Nucleus accumbens (tissue), 56 donors: Measurements from ENCODE around the gene GRB2.
"Not testable (repeated sequence)": the region's sequence is repeated elsewhere in the genome, so short reads cannot be mapped to it uniquely, and the experiment has no call there.

Experiments used
- DNase-seq, 56 donors: peaks; one replicate each; lab custom pipeline; 2025; lab: John Stamatoyannopoulos, UW

GRB2 gene

DNA sequence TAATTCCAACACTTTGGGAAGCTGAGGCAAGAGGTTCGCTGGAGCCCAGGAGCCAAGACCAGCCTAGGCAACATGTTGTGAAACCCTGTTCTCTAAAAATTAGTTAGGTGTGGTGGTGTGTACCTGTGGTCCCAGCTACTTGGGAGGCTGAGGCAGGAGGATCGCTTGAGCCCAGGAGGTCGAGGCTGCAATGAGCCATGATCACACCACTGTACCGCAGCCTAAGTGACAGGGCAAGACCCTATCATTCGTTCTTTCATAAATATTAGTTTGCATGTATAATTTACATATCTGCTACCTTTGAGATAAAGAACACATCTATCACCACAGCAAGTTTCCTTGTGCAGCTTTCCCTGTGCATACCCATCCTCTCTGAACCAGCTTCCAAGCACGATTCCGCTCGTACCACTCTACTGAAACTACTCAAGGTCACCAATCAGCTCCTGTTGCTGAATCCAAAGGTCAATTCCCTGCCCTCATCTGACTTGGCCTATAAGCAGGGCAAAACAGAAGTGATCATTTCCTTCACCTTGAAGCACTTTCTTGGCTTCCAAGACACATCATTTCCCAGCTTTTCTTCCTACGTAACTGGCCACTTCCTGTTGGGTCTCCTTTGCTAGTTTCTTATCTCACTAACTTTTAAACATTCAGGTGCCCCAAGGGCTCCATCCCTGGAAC lies 49.1 kb downstream of the GRB2 start:
- DNase-seq = no peak

DNA sequence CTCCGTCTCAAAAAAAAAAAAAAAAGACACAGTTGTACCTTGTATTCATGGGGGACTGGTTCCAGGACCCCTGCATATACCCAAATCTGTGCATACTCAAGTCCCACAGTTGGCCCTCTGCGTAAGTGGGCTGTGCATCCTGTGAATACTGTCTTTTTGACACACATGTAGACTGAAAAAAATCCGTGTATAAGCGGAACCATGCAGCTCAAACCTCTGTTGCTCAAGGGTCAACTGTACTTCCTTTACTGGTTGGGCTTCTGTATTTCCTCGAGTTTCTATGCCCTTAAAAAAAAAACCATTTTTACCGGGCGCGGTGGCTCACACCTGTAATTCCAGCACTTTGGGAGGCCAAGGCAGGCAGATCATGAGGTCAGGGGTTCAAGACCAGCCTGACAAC lies 52.3 kb downstream of the GRB2 start:
- DNase-seq = no peak

GRCh38 chr17:75352079-75352569 lies 53.4 kb downstream of the GRB2 start:
- peak in 39 of 56 donors; percentile 5 to 77 (median 32) for DNase-seq

GRCh38 chr17:75350706-75351105 lies 54.8 kb downstream of the GRB2 start:
- DNase-seq = no peak

- DNase-seq = no peak
Measured at GRCh38 chr17:75350029-75350428, 55.4 kb downstream of the GRB2 start.

- no peak for DNase-seq
Measured at GRCh38 chr17:75349589-75349988, 55.9 kb downstream of the GRB2 start.

GRCh38 chr17:75348386-75349012 lies 57.0 kb downstream of the GRB2 start:
- no peak for DNase-seq

- no peak for DNase-seq
Measured at GRCh38 chr17:75346906-75347305, 58.6 kb downstream of the GRB2 start.

DNA sequence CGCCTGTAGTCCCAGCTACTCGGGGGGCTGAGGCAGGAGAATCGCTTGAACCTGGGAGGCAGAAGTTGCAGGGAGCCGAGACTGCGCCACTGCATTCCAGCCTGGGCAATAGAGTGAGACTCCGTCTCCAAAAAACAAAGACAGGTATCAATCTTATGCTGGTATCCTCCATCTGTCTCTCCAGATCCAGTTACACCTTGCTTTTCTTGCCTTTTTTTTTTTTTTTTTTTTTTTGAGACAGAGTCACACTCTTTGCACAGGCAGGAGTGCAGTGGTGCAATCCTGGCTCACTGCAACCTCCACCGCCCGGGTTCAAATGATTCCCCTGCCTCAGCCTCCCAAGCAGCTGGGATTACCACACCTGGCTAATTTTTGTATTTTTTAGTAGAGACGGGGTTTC lies 59.1 kb downstream of the GRB2 start:
- not testable (repeated sequence) for DNase-seq

DNA sequence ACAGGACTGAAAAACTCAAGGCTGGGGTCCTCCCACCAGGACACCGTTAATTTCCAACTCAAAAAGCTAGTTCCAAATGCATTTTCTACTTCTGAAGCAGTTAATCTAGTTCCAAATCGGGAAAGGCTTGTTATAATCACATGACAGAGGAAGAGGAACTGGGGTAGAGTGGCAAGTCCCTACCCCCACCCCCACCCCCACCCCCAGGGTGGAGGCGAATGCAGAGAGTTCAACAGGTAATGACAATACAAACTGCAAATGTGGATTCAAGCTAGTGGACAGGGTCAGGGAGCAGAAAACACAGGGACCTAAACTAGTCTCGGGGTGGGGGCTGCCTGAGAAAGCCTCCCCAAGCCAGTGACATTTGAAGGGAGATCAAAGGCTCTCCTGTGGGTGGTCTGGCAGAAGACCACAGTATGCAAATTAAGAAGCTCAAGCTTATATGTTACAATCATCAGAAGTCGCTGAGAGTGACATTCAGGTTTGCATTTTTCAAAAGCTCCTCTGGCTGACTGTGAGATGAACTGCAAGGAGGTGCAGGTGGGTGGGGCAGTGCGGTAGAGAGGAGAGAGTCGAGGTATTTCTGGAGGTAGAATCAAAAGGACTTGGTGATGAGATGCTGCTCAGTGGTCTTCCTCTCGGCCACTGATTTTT lies 59.8 kb downstream of the GRB2 start:
- DNase-seq = peak in 8 of 56 donors; percentile 6 to 56 (median 22)

GRCh38 chr17:75344666-75345065 lies 60.8 kb downstream of the GRB2 start:
- peak in 2 of 56 donors; percentile 10 to 25 for DNase-seq

DNA sequence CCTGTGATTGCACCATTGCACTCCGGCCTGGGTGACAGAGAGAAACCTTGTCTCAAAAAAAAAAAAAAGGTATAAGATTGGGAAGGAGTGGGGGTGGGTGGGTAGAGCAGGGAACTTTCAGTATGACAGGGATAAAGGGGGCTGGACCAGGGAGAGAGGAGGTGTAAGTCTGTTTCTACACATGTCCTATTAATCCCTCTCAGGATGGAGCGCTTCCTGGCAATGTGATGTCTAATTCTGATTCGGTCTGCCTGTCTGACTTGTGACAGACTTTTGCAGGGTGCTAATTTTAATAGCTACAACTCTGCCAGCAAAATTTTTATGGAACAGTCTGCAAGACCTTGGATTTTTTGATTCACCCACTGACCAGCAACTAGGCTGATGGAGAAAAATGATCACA lies 62.5 kb downstream of the GRB2 start:
- no peak for DNase-seq

DNA sequence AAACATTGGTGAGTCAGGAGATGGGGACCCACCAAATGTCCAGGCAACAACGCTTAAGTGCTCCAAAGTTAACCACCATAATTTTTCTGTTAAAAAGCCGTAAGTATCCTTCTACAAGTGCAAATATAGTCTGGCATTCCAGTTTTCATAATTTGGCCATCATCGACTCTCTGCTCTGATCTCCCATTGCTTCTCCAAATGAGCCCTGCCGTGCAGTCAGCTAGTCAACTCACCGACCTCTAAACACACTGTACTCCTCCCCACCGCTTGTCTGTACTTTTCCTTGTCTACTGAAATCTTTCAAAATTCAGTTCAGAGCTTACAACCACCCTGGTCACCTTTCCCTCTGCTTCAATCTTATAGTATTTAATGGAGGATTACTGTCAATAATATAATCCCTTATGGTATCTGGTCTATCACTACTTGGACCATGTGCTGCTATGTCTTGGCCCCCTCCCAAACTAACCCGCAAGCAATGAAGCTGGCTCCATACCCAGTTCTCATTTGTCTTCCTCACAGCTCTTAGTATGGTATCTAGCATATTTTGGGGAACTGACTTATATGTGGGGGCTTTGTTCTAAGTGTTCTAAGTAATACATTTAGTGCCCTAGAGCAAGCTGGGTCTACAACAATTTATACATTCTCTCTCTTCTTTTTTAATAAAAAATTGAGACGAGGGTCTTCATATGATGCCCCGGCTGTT lies 63.5 kb downstream of the GRB2 start:
- no peak for DNase-seq

DNA sequence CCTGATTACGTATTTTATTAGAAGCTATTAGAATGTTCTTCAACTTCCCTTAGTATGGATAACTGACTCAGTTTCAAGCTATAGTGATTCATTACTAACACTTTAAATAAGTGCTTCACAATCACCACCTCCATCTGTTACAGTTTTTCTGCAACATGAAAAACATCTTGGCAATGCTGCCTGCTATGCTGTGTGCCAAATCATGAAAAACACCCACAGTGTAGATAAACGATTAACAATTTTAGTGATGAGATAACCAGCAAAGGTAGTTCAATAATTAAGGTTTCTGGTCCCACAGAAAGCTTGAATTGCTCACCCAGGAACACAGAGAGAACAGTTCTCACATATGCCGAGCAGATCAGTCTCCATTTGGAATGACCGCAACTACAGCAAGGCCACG lies 64.8 kb downstream of the GRB2 start:
- DNase-seq = no peak

DNA sequence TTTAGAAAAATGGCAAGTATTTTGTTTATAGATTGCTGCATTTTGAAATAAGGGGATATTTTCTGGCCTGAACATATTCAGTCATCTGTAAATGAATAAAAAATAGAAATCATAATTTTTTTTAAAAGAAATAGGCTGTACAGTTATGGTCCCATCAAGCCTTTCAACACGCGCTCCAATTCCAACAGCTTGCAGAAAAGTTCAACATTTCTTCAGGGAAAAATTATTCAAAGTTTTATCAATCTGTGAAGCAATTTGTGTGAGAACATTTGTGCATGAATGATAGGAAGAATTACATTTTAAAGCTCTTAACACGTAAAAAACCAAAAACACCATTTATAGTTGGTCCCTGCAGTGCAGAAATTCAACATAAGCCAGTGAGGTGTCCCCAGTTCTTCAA lies 65.5 kb downstream of the GRB2 start:
- no peak for DNase-seq

DNA sequence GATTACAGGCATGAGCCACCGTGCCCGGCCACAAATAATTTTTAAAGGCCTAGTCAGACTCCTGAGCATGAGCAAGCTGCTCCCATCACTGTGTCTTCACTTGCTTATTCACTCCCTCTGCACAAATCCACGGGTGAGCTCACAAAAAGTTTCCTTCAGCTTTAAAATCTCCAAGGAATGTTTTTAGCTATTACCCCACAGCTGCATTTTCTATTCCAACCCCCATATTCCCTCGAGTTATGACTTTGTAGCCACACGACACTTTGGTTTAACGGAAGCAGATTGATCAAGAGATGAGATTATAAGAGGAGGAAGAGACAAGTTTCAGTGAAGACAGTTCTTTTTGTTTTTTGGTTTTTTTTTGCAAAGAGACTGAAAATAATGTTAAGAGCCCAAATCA lies 67.1 kb downstream of the GRB2 start:
- DNase-seq = no peak

- no peak for DNase-seq
Measured at GRCh38 chr17:75335315-75335714, 70.2 kb downstream of the GRB2 start.

- DNase-seq = no peak
Measured at GRCh38 chr17:75334723-75335122, 70.8 kb downstream of the GRB2 start.

- DNase-seq = no peak
Measured at GRCh38 chr17:75331671-75332070, 73.8 kb downstream of the GRB2 start.

DNA sequence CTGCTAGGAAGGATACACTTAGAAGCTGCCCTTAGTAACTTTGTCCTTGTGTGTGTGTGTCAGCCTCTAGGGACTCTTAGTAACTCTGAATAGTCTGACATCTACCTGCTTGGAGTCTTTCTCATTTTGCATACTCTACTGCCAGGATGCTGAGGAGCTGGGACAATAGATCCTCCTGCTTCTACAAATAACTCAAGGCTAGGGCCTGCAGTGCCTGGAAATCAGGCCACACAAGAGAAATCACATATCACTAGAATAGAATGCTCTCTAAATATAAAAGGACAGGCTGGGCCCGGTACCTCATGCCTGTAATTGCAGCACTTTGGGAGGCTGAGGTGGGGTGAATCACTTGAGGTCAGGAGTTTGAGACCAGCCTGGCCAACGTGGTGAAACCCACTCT lies 77.7 kb downstream of the GRB2 start:
- no peak for DNase-seq

- DNase-seq = no peak
Measured at GRCh38 chr17:75326226-75326848, 79.1 kb downstream of the GRB2 start.
